HG03060 (cell line): ENCODE data around the gene SETSIP.
"Not testable (repeated sequence)": the region's sequence is repeated elsewhere in the genome, so short reads cannot be mapped to it uniquely, and the experiment has no call there.

ENCODE experiments used
- ATAC-seq: cut with Tn5 transposase; IDR thresholded peaks from one replicate; pipeline ENCODE4 v1.9.1; 2021; ENCODE audit warnings: low read depth, moderate number of reproducible peaks; ENCODE audit not compliant: unreplicated experiment

Gene SETSIP

DNA sequence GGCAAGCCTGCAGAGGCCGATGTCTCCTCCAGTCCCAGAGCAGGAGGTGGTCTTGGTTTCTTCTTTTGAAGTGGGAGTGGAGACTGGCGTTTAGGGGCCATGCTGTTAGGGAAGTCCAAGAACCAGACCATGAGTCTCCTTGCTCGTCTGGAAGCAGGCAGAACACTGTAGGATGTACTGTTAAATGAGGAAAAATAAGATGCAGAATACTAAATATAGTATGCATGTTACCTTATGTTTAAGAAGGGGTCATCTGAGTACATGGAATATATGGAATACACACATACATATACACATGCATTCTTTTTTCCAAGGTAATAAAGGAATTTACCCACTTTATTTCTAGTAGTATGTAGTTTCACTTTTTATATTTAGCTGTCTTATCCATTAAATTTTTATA is at the start of gene SETSIP:
Gene SETSIP (minus strand): TSS at position 101 of the 400 bp plus-strand sequence. CDS start 0 bp downstream, at position 101.
- ATAC-seq: no peak

DNA sequence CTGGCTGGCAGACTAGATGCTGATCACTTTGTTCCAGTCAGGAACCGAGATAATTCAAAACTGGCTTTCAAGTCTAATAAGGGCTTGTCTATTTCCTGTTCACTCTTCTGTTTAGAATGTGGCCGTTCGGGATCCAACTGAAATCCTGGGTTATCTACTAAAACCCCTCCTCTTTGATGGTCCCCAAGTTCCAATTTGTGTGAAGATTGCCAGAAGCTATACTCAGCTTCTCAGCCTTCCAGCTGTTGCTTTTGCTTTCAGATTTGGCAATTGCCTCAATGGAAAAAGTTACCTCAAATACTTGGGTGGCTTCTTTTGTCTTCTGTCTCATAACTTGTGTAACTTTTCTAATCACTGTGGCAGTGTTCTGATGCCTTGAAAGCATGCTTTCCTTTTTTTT is 48.7 kb upstream of the SETSIP start:
- ATAC-seq: no peak

- ATAC-seq: no peak
Observed at GRCh38 chr1:92118826-92119225, 43.6 kb upstream of the SETSIP start.

- ATAC-seq: no peak
Observed at GRCh38 chr1:92117526-92117925, 42.3 kb upstream of the SETSIP start.

DNA sequence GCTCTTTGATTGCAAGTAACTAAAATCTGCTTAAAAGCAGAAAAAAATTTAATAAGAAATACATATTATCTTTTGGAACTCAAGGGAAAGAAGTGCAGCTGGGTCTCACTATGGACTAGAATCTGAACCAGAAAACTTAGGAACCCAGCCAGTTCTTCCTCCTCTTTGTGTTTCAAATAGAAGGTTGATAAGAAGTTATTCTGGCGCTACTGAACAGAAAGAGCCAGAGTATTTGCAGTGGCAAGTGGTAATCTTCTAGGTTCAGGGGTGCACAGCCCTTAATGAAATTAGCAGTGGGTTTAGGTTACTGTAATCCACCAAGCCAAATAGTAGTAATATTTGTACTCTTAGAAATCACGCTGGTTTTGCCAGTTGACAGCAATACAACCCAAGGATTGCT is 33.4 kb upstream of the SETSIP start:
- ATAC-seq: no peak

DNA sequence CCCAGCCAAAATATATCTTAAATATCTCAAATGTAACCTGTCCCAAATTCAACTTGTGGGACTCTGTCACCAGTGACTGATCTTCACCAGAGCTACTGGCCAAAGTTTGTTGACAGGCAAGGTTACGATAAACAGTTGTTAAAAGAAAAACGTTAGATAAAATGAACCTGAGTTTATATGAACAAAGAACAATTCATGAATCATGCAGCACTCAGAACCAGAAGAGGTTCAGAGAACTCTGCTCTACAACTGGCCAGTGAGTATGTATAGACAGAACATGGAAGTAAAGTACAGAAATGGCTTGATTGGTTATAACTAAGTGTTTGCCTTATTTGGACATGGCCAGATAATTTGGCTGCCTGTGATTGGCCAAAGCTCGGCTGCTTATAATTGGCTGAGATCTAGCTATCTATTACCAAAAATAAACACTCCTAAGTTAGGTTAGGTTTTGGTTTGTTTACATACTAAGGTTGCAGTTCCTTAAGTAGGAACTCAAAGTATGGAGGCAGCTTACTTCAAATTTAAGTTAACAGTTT is 30.4 kb upstream of the SETSIP start:
- ATAC-seq: no peak

- no peak for ATAC-seq
Observed at GRCh38 chr1:92096317-92096716, 21.1 kb upstream of the SETSIP start.

DNA sequence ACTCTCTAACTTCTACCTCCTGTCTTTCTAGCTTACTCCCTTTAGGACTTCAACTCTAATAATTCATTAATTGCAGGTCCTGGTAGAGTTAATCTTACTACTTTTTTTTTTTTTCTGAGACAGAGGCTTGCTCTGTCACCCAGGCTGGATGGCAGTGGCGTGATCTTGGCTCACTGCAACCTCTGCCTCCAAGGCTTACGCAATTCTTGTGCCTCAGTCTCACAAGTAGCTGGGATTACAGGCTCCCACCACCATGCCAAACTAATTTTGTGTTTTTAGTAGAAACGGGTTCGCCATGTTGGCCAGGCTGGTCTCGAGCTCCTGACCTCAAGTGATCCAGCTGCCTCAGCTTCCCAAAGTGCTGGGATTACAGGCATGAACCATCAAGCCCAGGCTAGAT is 20.7 kb upstream of the SETSIP start:
- ATAC-seq: no peak

DNA sequence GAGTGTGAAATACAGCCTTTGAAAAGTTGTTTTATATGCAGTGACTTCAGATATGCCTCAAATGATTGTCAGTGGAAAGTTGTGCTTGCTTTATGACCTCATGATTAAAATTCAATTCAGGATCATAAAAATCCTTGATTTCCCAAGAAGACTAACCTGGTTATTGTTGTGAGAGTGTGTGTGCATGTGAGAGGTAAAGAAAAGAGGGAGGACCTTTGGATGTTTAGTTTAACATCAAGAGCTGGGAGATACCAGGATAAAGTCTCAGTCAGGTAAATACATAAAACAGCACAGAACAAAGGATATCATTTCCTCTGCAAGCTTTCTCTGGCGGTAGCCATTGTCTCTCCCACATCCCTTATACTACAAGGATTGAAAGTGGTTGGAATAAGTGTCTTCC is 19.4 kb upstream of the SETSIP start:
- ATAC-seq: no peak

DNA sequence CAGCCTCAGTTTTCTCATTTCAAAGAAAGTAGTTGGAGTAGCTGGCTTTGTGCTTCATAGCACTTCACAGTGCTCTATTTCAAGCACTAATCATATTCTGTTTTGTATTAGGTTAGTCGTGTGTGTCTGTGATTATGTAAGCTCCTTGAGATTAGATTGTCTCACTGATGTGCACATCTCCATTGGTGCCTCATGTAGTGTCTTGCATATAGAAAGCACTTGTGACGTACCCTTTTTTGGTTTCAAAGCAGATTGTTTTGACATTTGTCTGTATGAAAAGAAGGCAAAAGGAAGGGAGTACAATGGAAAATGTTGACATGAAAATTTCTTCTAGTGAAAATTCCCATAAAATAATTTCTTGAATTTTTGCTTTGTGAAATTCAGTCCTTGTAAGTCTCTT is 18.9 kb upstream of the SETSIP start:
- no peak for ATAC-seq

GRCh38 chr1:92091625-92092024 is 16.4 kb upstream of the SETSIP start:
- ATAC-seq: no peak

DNA sequence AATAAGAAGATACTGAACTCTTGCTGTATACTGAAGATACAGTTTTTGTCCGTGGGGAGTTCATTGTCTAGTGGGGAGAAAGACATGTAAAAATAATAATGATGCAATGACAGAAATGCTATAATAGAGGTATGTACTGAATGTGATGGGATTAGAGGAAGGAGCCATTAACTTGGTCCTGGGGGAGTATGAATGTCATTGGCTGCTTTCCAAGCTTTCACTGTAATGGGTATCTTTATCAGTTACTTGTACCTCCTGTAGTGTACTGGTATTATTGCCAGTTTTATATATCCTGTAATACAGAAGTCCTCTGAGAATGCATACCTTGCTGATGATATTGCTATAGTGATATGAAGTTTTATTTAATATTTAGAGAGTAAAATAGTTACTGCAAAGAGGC is 12.3 kb upstream of the SETSIP start:
- ATAC-seq: no peak

DNA sequence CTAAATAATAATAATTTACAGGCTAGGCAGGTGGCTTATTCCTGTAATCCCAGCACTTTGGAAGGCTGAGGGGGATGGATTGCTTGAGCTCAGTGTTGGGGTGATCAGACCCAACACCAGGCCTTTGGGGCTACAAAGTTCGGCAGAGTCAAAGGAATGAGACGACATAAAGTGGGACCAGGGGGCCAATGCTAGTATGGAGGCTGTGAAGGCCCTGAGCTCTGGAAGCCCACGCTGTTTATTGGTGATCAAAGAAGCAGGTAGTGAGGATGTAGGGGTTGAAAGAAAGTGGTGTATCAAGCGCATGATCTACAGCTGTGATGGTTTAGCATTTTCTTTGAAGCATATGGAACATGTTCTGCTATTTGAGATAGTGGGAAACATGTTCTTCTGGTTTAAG is 10.5 kb upstream of the SETSIP start:
- no peak for ATAC-seq

DNA sequence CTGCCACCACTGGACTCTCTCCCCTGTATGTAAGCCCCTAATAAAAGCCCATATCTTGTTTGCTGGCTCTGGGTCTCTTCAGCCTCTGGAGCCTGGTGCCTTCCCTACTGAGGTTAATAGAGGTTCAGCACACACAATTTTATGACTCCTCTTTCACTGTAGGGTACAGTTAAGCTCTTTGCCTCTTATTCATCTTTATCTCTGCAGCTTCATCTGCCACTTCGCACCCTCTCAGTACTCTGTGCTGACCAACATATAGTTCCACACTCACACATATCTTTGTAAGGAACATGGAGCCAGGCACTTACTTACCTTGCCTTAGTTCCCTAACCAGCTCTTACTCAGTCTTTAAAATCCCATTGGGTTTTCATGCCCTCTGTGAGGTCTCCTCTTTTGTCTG is 9.4 kb upstream of the SETSIP start:
- no peak for ATAC-seq

DNA sequence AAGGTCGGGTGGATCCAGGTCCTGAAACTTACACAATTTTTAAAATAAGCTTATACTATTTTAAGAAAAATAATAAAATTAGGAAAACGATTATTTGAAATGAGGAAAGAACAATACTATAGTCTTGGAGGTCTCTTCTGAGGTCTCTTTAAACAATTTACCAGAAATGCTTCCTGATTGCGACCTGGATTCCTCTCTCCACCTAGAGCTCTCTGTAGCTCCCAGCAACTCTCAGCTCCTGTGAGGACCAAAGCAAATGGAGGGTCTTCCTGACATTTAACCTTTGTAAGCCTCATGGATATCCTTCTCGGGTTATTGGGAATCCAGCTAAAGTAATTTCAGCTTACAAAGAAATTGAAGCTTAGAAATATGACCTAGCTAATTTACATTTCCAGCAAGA is 5.8 kb upstream of the SETSIP start:
- no peak for ATAC-seq

DNA sequence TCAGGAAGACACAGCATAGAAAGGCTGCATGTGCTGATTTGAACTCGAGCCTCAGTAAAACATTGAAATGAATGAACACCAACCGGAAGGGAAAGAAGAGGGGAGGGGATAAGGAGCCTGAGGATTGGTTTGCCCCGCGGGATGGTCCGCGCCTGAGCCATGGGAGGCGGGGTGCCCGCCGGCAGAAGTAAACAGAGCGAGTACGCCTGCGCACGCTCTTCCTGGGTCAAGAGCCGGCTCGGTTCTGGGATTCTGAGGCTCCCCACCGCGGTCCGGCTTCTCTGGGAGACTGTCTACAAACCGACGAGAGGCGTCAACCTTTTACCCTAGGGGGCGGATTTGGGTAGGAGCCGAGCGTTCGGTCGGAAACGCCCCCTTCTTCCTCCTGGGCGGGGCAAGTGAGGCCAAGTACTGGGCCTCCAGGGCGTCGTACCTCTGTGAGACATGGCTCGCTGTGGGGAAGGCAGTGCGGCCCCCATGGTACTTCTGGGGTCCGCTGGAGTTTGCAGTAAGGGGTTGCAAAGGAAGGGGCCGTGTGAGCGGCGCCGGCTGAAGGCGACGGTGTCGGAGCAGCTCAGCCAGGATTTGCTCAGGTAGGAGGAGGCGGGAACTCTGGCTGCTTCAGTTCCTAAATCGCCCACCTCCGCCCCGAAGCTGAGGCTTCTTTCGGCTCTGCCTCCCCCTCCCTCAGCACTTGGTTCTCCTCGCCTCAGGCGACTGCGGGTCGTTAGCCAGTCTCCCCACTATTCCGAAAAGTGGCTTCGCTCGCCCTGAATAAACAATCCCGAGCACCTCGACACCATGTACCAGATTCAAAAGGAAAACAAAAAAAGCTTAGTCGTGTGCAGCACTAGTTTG is 5.1 kb upstream of the SETSIP start, which contains the start of gene BTBD8:
Gene BTBD8 (plus strand): TSS at position 218 of the 858 bp plus-strand sequence. CDS start 227 bp downstream, at position 445.
- ATAC-seq: peak; percentile 75

GRCh38 chr1:92079441-92079840 is 4.2 kb upstream of the SETSIP start:
- no peak for ATAC-seq

GRCh38 chr1:92078077-92078476 is 2.9 kb upstream of the SETSIP start:
- not testable (repeated sequence) for ATAC-seq

- ATAC-seq: no peak
Observed at GRCh38 chr1:92076363-92076762, 1.2 kb upstream of the SETSIP start.

DNA sequence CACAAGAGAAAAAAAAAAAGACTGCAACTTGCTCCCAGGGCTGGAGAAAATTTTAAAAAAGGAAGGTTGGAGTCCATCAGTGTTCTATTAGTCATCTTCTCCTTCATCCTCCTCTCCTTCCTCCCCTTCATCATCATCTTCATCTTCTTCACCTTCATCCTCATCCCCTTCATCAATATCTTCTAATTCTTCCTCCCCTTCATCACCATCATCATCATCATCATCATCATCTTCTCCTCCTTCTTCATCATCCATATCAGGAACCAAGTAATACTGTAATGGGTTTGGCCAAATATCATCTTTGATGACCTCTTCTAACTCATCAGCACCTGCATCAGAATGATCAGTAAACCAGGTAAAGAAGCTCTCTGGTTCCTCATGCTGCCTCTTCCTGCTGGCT is 765 bp downstream of the SETSIP start:
- ATAC-seq: not testable (repeated sequence)

DNA sequence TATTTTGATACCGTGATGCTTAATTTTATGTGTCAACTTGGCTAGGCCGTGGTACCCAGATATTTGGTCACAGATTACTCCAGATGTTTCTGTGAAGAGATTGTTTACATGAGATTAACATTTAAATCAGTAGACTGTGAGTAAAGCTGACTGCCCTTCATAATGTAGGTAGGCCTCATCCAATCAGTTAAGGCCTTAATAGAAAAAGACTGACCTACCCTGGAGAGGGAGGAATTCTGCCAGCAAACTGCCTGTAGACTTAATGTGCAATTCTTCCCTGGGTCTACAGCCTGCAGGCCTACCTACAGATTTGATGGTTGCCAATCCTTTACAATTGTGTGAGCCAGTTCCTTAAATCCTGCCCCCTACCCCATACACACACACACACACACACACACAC is 4.3 kb downstream of the SETSIP start:
- ATAC-seq: no peak

GRCh38 chr1:92066321-92066720 is 8.9 kb downstream of the SETSIP start:
- no peak for ATAC-seq
